Activated B cell treated with CpG ODN at 0.5 μM for 24 hours (primary cell): Measurements from ENCODE around the gene PTPRK. TPM values are rescaled to one million over a fixed set of nuclear protein-coding genes. Genes with fewer than 3 reads are reported as not detected.

ENCODE experiments used
- ATAC-seq: fragments of 200-7000 bp; cut with Tn5 transposase; one replicate; pipeline ENCODE4 v1.10.0; 2021; ENCODE audit warnings: low read depth, mild to moderate bottlenecking, moderate library complexity
- CTCF ChIA-PET: fragments of 350-600 bp; sonication (Branson Sonifier 250); formaldehyde crosslinking; loops from one replicate; lab custom pipeline; 2021; ENCODE audit warnings: antibody characterized with exemption; lab: Charles Lee
- POLR2A ChIA-PET: fragments of 350-600 bp; sonication (Branson Sonifier 250); formaldehyde crosslinking; loops from one replicate; lab custom pipeline; 2021; ENCODE audit warnings: antibody characterized with exemption; lab: Charles Lee
- DNase-seq: peaks from one replicate; pipeline ENCODE4 v3.0.0; 2022
- H3K27ac Mint-ChIP-seq: one replicate; pipeline ENCODE4 v1.8.0; 2020; ENCODE audit warnings: mixed read lengths
- H3K27me3 Mint-ChIP-seq: one replicate; pipeline ENCODE4 v1.8.0; 2021; ENCODE audit warnings: mixed read lengths
- H3K36me3 Mint-ChIP-seq: one replicate; pipeline ENCODE4 v1.8.0; 2021; ENCODE audit warnings: low read depth, mixed read lengths
- H3K4me1 Mint-ChIP-seq: one replicate; pipeline ENCODE4 v1.8.0; 2021; ENCODE audit warnings: mixed read lengths
- H3K4me3 Mint-ChIP-seq: one replicate; pipeline ENCODE4 v1.8.0; 2020; ENCODE audit warnings: mild to moderate bottlenecking, mixed read lengths
- H3K9me3 Mint-ChIP-seq: one replicate; pipeline ENCODE4 v1.8.0; 2020; ENCODE audit warnings: mixed read lengths
- intact Hi-C: fragments of 100-400 bp; cut with micrococcal nuclease; formaldehyde crosslinking; loops from one replicate; pipeline ENCODE4 v1.15.1; 2024
- total RNA-seq: library from RNA; stranded (reverse); gene quantifications from 2 replicates; pipeline ENCODE4 v1.2.3, GENCODE V29; 2022
- TF ChIP-seq, protein P1 (sequence below): fragments of 200-600 bp; IDR thresholded peaks from one replicate; pipeline ENCODE4 v1.8.0; 2022; ENCODE audit warnings: antibody characterized with exemption, mild to moderate bottlenecking

Gene PTPRK
- total RNA-seq, 1 donor from 2014 or later: 14.2 TPM

DNA sequence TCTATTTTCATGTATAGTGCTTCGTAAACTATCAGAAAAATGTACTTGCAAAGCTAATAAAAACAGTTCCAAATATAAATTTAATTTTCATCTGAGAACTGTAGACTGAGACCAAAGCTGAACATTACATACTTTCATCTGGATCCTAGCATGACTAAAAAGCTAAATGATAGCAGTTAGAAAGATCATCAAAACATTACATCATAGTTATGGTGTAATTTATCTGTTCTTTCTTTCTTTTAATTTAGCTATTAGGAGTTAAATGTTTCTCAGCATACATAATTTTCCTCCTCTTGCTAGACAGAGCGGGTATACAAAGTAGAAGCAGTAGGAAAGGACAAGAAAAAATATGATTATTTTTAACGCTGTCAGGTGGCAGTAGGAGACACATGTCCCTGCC lies 455.3 kb downstream of the PTPRK start:
- CTCF ChIA-PET: no interaction called here
- peaks cover 45% of the 10 kb centered on the region for H3K36me3 Mint-ChIP-seq
- POLR2A ChIA-PET: no interaction called here
- ATAC-seq: no peak
- H3K4me3 Mint-ChIP-seq: no peak overlapping the region
- H3K4me1 Mint-ChIP-seq: no peaks in the 10 kb centered on the region
- no peaks in the 10 kb centered on the region for H3K27me3 Mint-ChIP-seq
- intact Hi-C loops: no loop called here
- TF ChIP-seq, protein P1, sequence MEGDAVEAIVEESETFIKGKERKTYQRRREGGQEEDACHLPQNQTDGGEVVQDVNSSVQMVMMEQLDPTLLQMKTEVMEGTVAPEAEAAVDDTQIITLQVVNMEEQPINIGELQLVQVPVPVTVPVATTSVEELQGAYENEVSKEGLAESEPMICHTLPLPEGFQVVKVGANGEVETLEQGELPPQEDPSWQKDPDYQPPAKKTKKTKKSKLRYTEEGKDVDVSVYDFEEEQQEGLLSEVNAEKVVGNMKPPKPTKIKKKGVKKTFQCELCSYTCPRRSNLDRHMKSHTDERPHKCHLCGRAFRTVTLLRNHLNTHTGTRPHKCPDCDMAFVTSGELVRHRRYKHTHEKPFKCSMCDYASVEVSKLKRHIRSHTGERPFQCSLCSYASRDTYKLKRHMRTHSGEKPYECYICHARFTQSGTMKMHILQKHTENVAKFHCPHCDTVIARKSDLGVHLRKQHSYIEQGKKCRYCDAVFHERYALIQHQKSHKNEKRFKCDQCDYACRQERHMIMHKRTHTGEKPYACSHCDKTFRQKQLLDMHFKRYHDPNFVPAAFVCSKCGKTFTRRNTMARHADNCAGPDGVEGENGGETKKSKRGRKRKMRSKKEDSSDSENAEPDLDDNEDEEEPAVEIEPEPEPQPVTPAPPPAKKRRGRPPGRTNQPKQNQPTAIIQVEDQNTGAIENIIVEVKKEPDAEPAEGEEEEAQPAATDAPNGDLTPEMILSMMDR: no peak
- DNase-seq: no peak
- H3K27ac Mint-ChIP-seq: no peak overlapping the region
- no peaks in the 10 kb centered on the region for H3K9me3 Mint-ChIP-seq

DNA sequence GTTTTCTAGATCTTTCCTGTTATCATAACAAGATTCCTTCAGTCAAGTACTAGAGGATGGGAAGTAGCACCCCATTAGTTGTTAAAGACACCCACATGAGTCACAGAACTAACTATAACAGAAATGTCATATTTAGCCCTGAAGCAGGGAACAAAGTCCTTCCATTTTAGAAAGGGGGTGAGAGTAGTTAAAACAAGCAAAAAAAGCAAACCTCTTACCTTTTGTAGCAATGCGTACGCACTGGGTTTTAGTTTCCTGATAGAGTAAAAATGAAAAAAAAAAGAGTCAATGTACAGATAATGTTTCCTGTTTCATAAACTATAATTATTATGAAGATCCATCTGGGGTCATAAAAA lies 455.9 kb downstream of the PTPRK start:
- Mint-ChIP-seq H3K4me3 (no peak overlapping the region), H3K9me3 (no peaks in the 10 kb centered on the region), H3K27ac (no peak overlapping the region), H3K36me3 (peaks cover 49% of the 10 kb centered on the region), H3K27me3 (no peaks in the 10 kb centered on the region), H3K4me1 (no peaks in the 10 kb centered on the region)
- ChIA-PET CTCF (no interaction called here), POLR2A (no interaction called here)
- intact Hi-C loops: no loop called here
- DNase-seq: no peak
- ATAC-seq: no peak
- TF ChIP-seq, protein P1: no peak

DNA sequence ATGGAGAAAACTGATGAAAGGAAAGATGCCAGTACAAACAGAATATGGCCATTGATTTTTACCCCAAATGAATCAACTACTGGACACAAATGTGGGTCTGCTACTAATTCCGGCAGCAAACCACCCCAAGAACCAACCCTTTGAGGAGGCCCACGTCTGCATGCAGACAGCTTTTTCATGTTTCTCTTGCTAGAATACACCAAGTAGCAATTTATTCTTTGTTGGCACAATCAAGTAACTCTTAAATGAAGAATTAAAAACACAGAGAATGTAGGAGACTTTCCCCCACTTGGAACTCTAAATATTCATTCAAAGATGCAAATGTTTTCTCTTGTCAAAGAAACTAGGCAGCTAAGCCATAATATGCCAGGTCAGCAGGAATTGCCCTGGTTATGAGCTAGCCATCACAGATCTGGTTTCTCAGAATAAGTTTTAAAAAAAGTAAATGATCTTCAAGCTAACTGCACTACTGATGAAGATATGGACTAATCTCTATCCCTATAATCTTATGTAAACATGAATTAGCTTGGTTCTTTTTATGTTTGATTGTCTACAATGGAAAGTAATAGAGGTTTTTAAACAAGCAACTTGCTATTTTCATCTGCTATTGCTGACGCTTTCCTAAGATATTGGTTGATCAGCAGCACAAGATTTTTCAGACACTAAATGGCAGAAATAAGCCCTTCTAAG lies 456.4 kb downstream of the PTPRK start:
- H3K9me3 Mint-ChIP-seq: no peaks in the 10 kb centered on the region
- CTCF ChIA-PET: no interaction called here
- H3K4me1 Mint-ChIP-seq: no peaks in the 10 kb centered on the region
- H3K27me3 Mint-ChIP-seq: no peaks in the 10 kb centered on the region
- H3K27ac Mint-ChIP-seq: no peak overlapping the region
- TF ChIP-seq, protein P1: no peak
- POLR2A ChIA-PET: no interaction called here
- peaks cover 52% of the 10 kb centered on the region for H3K36me3 Mint-ChIP-seq
- intact Hi-C loops: no loop called here
- DNase-seq (no peak), ATAC-seq (no peak)
- no peak overlapping the region for H3K4me3 Mint-ChIP-seq

DNA sequence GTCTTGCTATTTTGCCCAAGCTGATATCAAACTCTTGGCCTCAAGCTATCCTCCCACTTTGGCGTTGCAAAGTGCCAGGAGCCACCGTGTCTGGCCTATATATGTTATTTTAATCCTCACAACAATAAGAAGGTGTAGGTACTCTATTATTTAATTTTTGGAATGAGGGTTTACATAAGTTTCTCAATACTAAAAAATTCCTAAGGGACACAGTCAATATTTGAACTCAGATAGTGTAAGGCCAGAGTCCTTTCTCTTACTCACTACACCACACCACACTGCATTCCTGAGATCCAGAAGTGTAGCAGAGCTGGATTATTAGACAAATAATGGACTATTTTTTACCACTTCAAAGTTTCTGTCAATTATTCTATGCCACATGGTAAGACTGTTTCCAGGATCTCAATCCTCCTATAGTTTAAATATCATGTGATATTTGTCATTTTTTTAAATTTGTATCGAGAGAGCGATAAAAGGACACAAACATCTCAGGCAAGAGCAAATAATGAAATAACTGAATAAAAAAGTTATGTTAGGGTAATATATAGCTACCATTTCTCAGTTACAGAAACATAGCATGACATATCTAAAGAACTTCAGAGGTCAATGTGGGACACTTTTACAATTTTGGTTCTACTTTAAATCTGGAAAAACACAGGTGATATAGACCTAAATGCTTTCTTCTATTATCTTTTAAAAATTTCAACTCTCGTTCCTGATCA lies 457.4 kb downstream of the PTPRK start:
- ChIA-PET POLR2A (no interaction called here), CTCF (no interaction called here)
- Mint-ChIP-seq H3K4me3 (no peak overlapping the region), H3K27me3 (no peaks in the 10 kb centered on the region), H3K9me3 (no peaks in the 10 kb centered on the region), H3K36me3 (peaks cover 50% of the 10 kb centered on the region), H3K4me1 (no peaks in the 10 kb centered on the region), H3K27ac (no peak overlapping the region)
- TF ChIP-seq, protein P1: no peak
- intact Hi-C loops: no loop called here
- ATAC-seq (no peak), DNase-seq (no peak)

DNA sequence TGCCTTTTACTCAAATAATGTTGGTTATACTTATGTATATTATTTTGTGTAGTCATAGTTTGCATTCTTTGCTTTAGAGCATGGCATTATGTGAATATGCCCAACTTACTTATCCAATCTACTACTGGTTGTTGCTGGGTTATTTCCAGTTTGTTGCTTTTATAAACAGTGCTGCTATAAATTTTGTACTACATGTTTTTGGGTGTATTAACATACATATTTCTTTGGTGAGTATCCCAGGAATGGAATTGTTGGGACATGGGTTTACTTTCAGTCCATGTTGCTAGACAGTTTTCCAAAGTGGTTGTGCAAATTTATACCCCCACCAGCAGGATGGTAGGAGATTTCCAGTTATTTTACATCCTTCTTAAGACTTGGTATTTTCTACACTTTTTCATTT lies 462.5 kb downstream of the PTPRK start:
- Mint-ChIP-seq H3K27ac (no peak overlapping the region), H3K4me1 (no peaks in the 10 kb centered on the region), H3K36me3 (peaks cover 35% of the 10 kb centered on the region), H3K9me3 (no peaks in the 10 kb centered on the region), H3K4me3 (no peak overlapping the region), H3K27me3 (no peaks in the 10 kb centered on the region)
- intact Hi-C loops: no loop called here
- TF ChIP-seq, protein P1: no peak
- ATAC-seq (no peak), DNase-seq (no peak)
- ChIA-PET CTCF (no interaction called here), POLR2A (no interaction called here)
